H1 (cell line): ENCODE measurements around the gene SYTL5. TPM values are rescaled to one million over a fixed set of nuclear protein-coding genes. Genes with fewer than 3 reads are reported as not detected.

ENCODE experiments used
- RBBP5 ChIP-seq: IDR thresholded peaks from 2 replicates; pipeline ENCODE4 v1.7.1; 2012; ENCODE audit warnings: low read depth, mild to moderate bottlenecking, inconsistent platforms, low read length, moderate library complexity, borderline replicate concordance
- polyA plus RNA-seq, 7 experiments: library from polyadenylated mRNA; depleted of rRNA in 3 of 7; stranded (reverse) in 5 of 7; unstranded in 2 of 7; fragments of >200 nt in 5 of 7; fragments of 200-250 nt in 2 of 7; gene quantifications; 1 replicate in 5 of 7; 2 replicates in 1 of 7; 4 replicates in 1 of 7; pipeline versions ENCODE4 v1.2.1 to v1.2.3, GENCODE V29; 2011 to 2013; ENCODE audit warnings: missing spikeins in 2 of 7, mixed read lengths in 2 of 7
- total RNA-seq: library from RNA; stranded (reverse); fragmentation: NEBNext Ultra II Directional; extraction: Animal tissue kit (Norgen Biotek cat#: 25700); gene quantifications from 2 replicates; pipeline ENCODE4 v1.2.1, GENCODE V29; 2021

SYTL5 gene
- total and polyA plus RNA-seq, 2 of the 8 experiments (the other 6 are each of a cell fraction or from before 2014, with no cell fraction given): 0.15 to 0.52 TPM

GRCh38 chrX:38103857-38104812, 97.8 kb downstream of the SYTL5 start (continued):
- TF ChIP-seq RBBP5: no peak
